B cell (primary cell): Measurements from ENCODE around the gene FOXK1. TPM values are rescaled to one million over a fixed set of nuclear protein-coding genes. Genes with fewer than 3 reads are reported as not detected.

Experiments used
- ATAC-seq: fragments of 200-7000 bp; cut with Tn5 transposase; one replicate; pipeline ENCODE4 v1.10.0; 2021; ENCODE audit warnings: low read depth, mild to moderate bottlenecking, moderate number of reproducible peaks, moderate library complexity
- CTCF ChIA-PET: fragments of 350-600 bp; sonication (Branson Sonifier 250); formaldehyde crosslinking; loops from one replicate; lab custom pipeline; 2021; ENCODE audit warnings: antibody characterized with exemption, inconsistent platforms; lab: Charles Lee
- POLR2A ChIA-PET: fragments of 350-600 bp; sonication (Branson Sonifier 250); formaldehyde crosslinking; loops from one replicate; lab custom pipeline; 2021; ENCODE audit warnings: antibody characterized with exemption; lab: Charles Lee
- DNase-seq: peaks from one replicate; pipeline ENCODE4 v3.0.0; 2013
- H2AFZ ChIP-seq: 2 replicates; pipeline ENCODE4 v1.6.1; 2012; ENCODE audit warnings: mild to moderate bottlenecking, low read depth, low read length; ENCODE audit not compliant: insufficient read depth, poor library complexity, severe bottlenecking
- H3K27ac ChIP-seq, 2 donors: 1 replicate in 1 of 2; 2 replicates in 1 of 2; pipeline ENCODE4 v1.5.1; 2012 to 2013; ENCODE audit warnings: low read length in 2 of 2, mild to moderate bottlenecking in 2 of 2, moderate library complexity in 1 of 2
- H3K27me3 ChIP-seq, 4 experiments: fragments of 200-600 bp in 1 of 4; sonication (generic) in 1 of 4; replicated peaks in 1 of 4; 1 replicate in 2 of 4; 2 replicates in 2 of 4; pipeline versions ENCODE4 v1.6.1 to v1.7.0; 2013 to 2016; ENCODE audit warnings: low read length in 3 of 4, mild to moderate bottlenecking in 2 of 4, mixed read lengths in 1 of 4, moderate library complexity in 1 of 4; ENCODE audit not compliant: insufficient read depth in 4 of 4, control insufficient read depth in 3 of 4; ENCODE audit errors: control extremely low read depth in 1 of 4
- H3K36me3 ChIP-seq, 2 experiments: replicated peaks in 1 of 2; 1 replicate in 1 of 2; 2 replicates in 1 of 2; pipeline versions ENCODE4 v1.6.1 to v1.7.1; 2013; ENCODE audit warnings: low read length in 1 of 2; ENCODE audit not compliant: insufficient read depth in 2 of 2, control insufficient read depth in 1 of 2; ENCODE audit errors: control extremely low read depth in 1 of 2, extremely low read depth in 1 of 2
- H3K4me1 ChIP-seq, 2 donors: fragments of 200-600 bp in 1 of 2; sonication (generic) in 1 of 2; 1 replicate in 1 of 2; 2 replicates in 1 of 2; pipeline versions ENCODE4 v1.5.1 to v1.6.1; 2013 to 2017; ENCODE audit warnings: low read length in 2 of 2; ENCODE audit not compliant: control insufficient read depth in 2 of 2, insufficient read depth in 2 of 2
- H3K4me2 ChIP-seq: replicated peaks from 2 replicates; pipeline ENCODE3; 2012; ENCODE audit warnings: mild to moderate bottlenecking, low read depth, low read length; ENCODE audit not compliant: poor library complexity, severe bottlenecking
- H3K4me3 ChIP-seq, 5 experiments: fragments of 200-600 bp in 1 of 5; sonication (generic) in 1 of 5; 1 replicate in 3 of 5; 2 replicates in 2 of 5; pipeline versions ENCODE4 v1.5.1 to v1.7.0; 2011 to 2016; ENCODE audit warnings: low read length in 4 of 5, mild to moderate bottlenecking in 4 of 5, low read depth in 2 of 5, control low read depth in 1 of 5, moderate library complexity in 1 of 5; ENCODE audit not compliant: insufficient read depth in 1 of 5; ENCODE audit errors: control extremely low read depth in 1 of 5, extremely low read depth in 1 of 5
- H3K79me2 ChIP-seq: fragments of 200-600 bp; sonication (generic); one replicate; pipeline ENCODE4 v1.6.0; 2016; ENCODE audit warnings: low read length; ENCODE audit not compliant: control insufficient read depth, insufficient read depth
- H3K9ac ChIP-seq: fragments of 200-600 bp; sonication (generic); 2 replicates; pipeline ENCODE4 v1.6.1; 2017; ENCODE audit warnings: mild to moderate bottlenecking, low read length, moderate library complexity
- H3K9me3 ChIP-seq, 3 donors: one replicate each; pipeline versions ENCODE4 v1.6.1 to v1.7.1; 2013; ENCODE audit warnings: low read length in 2 of 3; ENCODE audit not compliant: control insufficient read depth in 2 of 3, insufficient read depth in 1 of 3; ENCODE audit errors: control extremely low read depth in 1 of 3
- H4K20me1 ChIP-seq: 2 replicates; pipeline ENCODE4 v1.6.0; 2012; ENCODE audit warnings: mild to moderate bottlenecking, low read length; ENCODE audit not compliant: insufficient read depth, control insufficient read depth, poor library complexity, severe bottlenecking
- H3K27ac Mint-ChIP-seq: one replicate; pipeline ENCODE4 v1.8.0; 2021; ENCODE audit warnings: mixed read lengths
- H3K27me3 Mint-ChIP-seq: one replicate; pipeline ENCODE4 v1.8.0; 2021; ENCODE audit warnings: mixed read lengths
- H3K4me1 Mint-ChIP-seq: one replicate; pipeline ENCODE4 v1.8.0; 2021; ENCODE audit warnings: mixed read lengths
- H3K4me3 Mint-ChIP-seq: one replicate; pipeline ENCODE4 v1.8.0; 2021; ENCODE audit warnings: mixed read lengths
- H3K9me3 Mint-ChIP-seq: one replicate; pipeline ENCODE4 v1.8.0; 2022; ENCODE audit warnings: mixed read lengths; ENCODE audit not compliant: insufficient read depth
- EZH2 ChIP-seq: IDR thresholded peaks from 2 replicates; pipeline ENCODE4 v1.6.1; 2012; ENCODE audit warnings: borderline replicate concordance, low read depth, mild to moderate bottlenecking, moderate library complexity, low read length; ENCODE audit not compliant: insufficient read depth, poor library complexity, severe bottlenecking
- WGBS: methylation state at CpG from one replicate; pipeline ENCODE4 v1.1.5; 2013; ENCODE audit warnings: missing lambda C conversion rate; ENCODE audit not compliant: insufficient coverage; 5-methylcytosine and 5-hydroxymethylcytosine counted together
- intact Hi-C: fragments of 100-400 bp; cut with micrococcal nuclease; formaldehyde crosslinking; loops from one replicate; pipeline ENCODE4 v1.10.0; 2022
- polyA plus RNA-seq: library from polyadenylated mRNA; depleted of rRNA; stranded (reverse); fragments of >200 nt; gene quantifications from 2 replicates; pipeline ENCODE4 v1.2.3, GENCODE V29; 2012
- total RNA-seq, 2 donors: library from RNA; stranded (reverse); fragments of 120-200 nt in 1 of 2; gene quantifications; 1 replicate in 1 of 2; 2 replicates in 1 of 2; pipeline versions ENCODE4 v1.2.3 to v1.2.4, GENCODE V29; 2013 to 2022
- TF ChIP-seq, protein P1 (sequence below): fragments of 200-600 bp; IDR thresholded peaks from one replicate; pipeline ENCODE4 v1.8.0; 2022; ENCODE audit warnings: antibody characterized with exemption, mild to moderate bottlenecking

The FOXK1 gene
- total and polyA plus RNA-seq, 2 donors (not counting 1 experiment from before 2014, with no cell fraction given) = 17.9 to 56.2 TPM

DNA sequence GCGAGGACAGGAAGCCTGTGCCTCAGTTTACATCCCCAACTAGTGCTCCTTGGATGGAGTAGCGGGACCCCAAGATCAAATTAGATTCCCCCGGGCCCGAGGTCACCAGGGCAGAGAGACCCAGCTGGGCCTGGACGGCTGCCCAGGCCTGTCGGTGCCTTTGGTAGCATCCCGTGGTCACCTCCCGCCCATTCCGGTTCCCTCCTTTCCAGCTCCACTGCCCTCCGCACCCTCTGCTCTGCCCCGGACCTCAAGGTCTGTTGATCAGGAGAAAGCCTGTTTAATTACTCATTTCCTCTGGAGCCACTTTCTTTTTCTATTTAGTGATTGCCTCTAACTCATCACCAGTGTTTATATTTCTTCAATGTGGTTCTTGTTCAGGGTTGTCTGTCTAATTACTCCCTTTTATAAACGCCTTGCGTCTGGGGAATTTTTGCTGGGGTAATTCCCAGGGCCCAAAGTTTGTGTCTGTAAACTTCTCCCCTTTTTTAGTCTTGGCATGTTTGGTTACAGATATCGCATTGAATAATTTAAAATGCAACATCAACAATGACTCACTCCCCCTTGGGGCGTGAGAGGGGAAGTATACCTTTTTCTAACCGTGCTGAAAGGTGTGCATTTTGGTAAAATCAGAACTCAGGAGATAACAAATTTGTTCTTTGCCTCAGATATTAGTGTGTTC, 1.9 kb downstream of the FOXK1 start:
- Histone ChIP-seq H3K4me3 (peak overlapping the region; percentile 54 to 81 (median 65)), H4K20me1 (peaks cover 36% of the 10 kb centered on the region)
- 0% methylated on average over 11 of the region's 16 CpGs for WGBS

More for the DNA sequence above, 1.9 kb downstream of the FOXK1 start:
- ATAC-seq = peak; percentile 35
- Histone ChIP-seq H2AFZ (peak overlapping the region; percentile 35), H3K79me2 (peaks cover 66% of the 10 kb centered on the region), H3K9me3 (no peaks in the 10 kb centered on the region), H3K4me1 (peaks cover 12 to 39% of the 10 kb centered on the region in 2 donors), H3K36me3 (peaks cover 0 to 4% of the 10 kb centered on the region in 2 experiments), H3K27ac (peak overlapping the region; percentile 91 to 95), H3K4me2 (peak overlapping the region; percentile 88), H3K27me3 (no peaks in the 10 kb centered on the region), H3K9ac (peak overlapping the region; percentile 69)
- Mint-ChIP-seq H3K4me1 (peaks cover 40% of the 10 kb centered on the region), H3K27me3 (no peaks in the 10 kb centered on the region), H3K4me3 (peak overlapping the region; percentile 89), H3K27ac (peak overlapping the region; percentile 92), H3K9me3 (no peaks in the 10 kb centered on the region)
- TF ChIP-seq EZH2 = no peak
- TF ChIP-seq, protein P1, sequence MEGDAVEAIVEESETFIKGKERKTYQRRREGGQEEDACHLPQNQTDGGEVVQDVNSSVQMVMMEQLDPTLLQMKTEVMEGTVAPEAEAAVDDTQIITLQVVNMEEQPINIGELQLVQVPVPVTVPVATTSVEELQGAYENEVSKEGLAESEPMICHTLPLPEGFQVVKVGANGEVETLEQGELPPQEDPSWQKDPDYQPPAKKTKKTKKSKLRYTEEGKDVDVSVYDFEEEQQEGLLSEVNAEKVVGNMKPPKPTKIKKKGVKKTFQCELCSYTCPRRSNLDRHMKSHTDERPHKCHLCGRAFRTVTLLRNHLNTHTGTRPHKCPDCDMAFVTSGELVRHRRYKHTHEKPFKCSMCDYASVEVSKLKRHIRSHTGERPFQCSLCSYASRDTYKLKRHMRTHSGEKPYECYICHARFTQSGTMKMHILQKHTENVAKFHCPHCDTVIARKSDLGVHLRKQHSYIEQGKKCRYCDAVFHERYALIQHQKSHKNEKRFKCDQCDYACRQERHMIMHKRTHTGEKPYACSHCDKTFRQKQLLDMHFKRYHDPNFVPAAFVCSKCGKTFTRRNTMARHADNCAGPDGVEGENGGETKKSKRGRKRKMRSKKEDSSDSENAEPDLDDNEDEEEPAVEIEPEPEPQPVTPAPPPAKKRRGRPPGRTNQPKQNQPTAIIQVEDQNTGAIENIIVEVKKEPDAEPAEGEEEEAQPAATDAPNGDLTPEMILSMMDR = peak; percentile 68
- ChIA-PET POLR2A (interaction anchor here (0.5 to 3.3 kb wide), 4 partner anchors 29 to 108 kb away, joined by 4 to 37 read pairs (median 6); no protein-coding TSS in a partner anchor), CTCF (interaction anchor here (0.6 to 4.5 kb wide), 4 partner anchors 41 to 1099 kb away, joined by 3 to 36 read pairs (median 4); no protein-coding TSS in a partner anchor)
- intact Hi-C loops = loop anchor here (1.0 to 5.0 kb wide), 5 partner anchors 29 to 91 kb away; partner anchors contain the start of gene AP5Z1
- DNase-seq = peak; percentile 72
